Tibial nerve (tissue), 4 donors: ENCODE results near the gene GPR87. TPM values are rescaled to one million over a fixed set of nuclear protein-coding genes. Genes with fewer than 3 reads are reported as not detected.

Experiments
- DNase-seq, 2 donors: peaks; one replicate each; pipeline ENCODE4 v3.0.0-alpha.2; 2019; ENCODE audit warnings: low spot score in 2 of 2
- H3K27ac ChIP-seq, 4 donors: fragments of 200-600 bp; sonication (generic) in 3 of 4; one replicate each; pipeline ENCODE4 v1.5.1; 2017 to 2019; ENCODE audit warnings: mild to moderate bottlenecking in 1 of 4
- H3K27me3 ChIP-seq, 2 donors: fragments of 200-600 bp; sonication (generic) in 1 of 2; one replicate each; pipeline versions ENCODE4 v1.5.1 to v1.6.0; 2017 to 2019
- H3K36me3 ChIP-seq, 3 donors: fragments of 200-600 bp; sonication (generic); one replicate each; pipeline ENCODE4 v1.5.1; 2018 to 2019
- H3K4me1 ChIP-seq, 4 donors: fragments of 200-600 bp; sonication (generic) in 3 of 4; one replicate each; pipeline ENCODE4 v1.5.1; 2017 to 2019
- H3K4me3 ChIP-seq, 4 donors: fragments of 200-600 bp; sonication (generic) in 3 of 4; one replicate each; pipeline ENCODE4 v1.5.1; 2017 to 2019; ENCODE audit warnings: mild to moderate bottlenecking in 1 of 4, moderate library complexity in 1 of 4
- H3K9me3 ChIP-seq, 4 donors: fragments of 200-600 bp; sonication (generic) in 3 of 4; one replicate each; pipeline ENCODE4 v1.5.1; 2017 to 2019
- EP300 ChIP-seq, 2 donors: sonication (generic); formaldehyde crosslinking; IDR thresholded peaks; one replicate each; pipeline ENCODE4 v1.6.1; 2017; ENCODE audit warnings: antibody characterized with exemption in 2 of 2, mild to moderate bottlenecking in 1 of 2
- POLR2A ChIP-seq, 2 donors: fragments of 450-650 bp; IDR thresholded peaks; one replicate each; pipeline ENCODE4 v1.6.1; 2017; ENCODE audit warnings: antibody characterized with exemption in 2 of 2, mild to moderate bottlenecking in 2 of 2, moderate library complexity in 2 of 2
- WGBS, 2 donors: methylation state at CpG; one replicate each; pipeline ENCODE4 v1.1.5; 2018; 5-methylcytosine and 5-hydroxymethylcytosine counted together
- total RNA-seq, 4 donors: library from RNA; depleted of rRNA; stranded (reverse); fragments of >200 nt; gene quantifications; one replicate each; pipeline ENCODE4 v1.1.0, GENCODE V29; 2016
- TF ChIP-seq, protein P1 (sequence below), 5 experiments: fragments of 200-600 bp in 3 of 5; fragments of 450-650 bp in 2 of 5; sonication (generic) in 3 of 5; IDR thresholded peaks; one replicate each; pipeline ENCODE4 v1.5.1; 2016 to 2019; ENCODE audit warnings: antibody characterized with exemption in 5 of 5, mild to moderate bottlenecking in 3 of 5, moderate library complexity in 2 of 5

The GPR87 gene
- total RNA-seq, 4 donors from 2014 or later: not detected

DNA sequence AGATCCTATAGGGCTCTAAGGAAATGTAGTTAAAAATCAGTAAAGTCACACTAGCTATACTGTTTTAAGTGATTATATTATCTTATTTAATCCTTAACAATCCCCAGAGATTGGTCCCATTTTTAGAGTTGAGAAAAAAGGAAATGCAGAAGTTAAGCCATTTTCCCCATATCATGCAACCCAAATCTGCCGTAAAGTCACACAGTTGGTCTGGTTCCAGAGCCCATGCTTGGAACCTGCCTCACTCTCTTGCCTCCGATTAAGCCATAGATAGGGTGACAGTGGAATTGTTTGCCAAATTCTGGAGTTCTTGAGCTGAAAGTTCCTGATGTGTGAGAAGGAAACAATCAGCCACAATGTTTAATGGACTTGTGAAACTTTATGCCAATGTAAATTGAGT lies 15.1 kb upstream of the GPR87 start:
- Histone ChIP-seq H3K27me3 (no peaks in the 10 kb centered on the region), H3K4me3 (no peak overlapping the region), H3K9me3 (no peaks in the 10 kb centered on the region), H3K27ac (no peak overlapping the region), H3K36me3 (no peaks in the 10 kb centered on the region), H3K4me1 (peaks cover 0 to 13% (median 0%) of the 10 kb centered on the region in 4 donors)
- WGBS, 2 donors: 77 to 84% methylated on average over 2 of the region's 2 CpGs
- TF ChIP-seq POLR2A (IDR thresholded peaks at IDR 0.05): no peak
- TF ChIP-seq, protein P1, sequence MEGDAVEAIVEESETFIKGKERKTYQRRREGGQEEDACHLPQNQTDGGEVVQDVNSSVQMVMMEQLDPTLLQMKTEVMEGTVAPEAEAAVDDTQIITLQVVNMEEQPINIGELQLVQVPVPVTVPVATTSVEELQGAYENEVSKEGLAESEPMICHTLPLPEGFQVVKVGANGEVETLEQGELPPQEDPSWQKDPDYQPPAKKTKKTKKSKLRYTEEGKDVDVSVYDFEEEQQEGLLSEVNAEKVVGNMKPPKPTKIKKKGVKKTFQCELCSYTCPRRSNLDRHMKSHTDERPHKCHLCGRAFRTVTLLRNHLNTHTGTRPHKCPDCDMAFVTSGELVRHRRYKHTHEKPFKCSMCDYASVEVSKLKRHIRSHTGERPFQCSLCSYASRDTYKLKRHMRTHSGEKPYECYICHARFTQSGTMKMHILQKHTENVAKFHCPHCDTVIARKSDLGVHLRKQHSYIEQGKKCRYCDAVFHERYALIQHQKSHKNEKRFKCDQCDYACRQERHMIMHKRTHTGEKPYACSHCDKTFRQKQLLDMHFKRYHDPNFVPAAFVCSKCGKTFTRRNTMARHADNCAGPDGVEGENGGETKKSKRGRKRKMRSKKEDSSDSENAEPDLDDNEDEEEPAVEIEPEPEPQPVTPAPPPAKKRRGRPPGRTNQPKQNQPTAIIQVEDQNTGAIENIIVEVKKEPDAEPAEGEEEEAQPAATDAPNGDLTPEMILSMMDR (IDR thresholded peaks at IDR 0.05): no peak
- no peak for TF ChIP-seq EP300 (IDR thresholded peaks at IDR 0.05)
- DNase-seq: no peak

GRCh38 chr3:151330899-151331298 lies 14.3 kb upstream of the GPR87 start:
- Histone ChIP-seq H3K27me3 (no peaks in the 10 kb centered on the region), H3K36me3 (no peaks in the 10 kb centered on the region), H3K9me3 (no peaks in the 10 kb centered on the region), H3K4me3 (no peak overlapping the region), H3K4me1 (peaks cover 0 to 13% (median 0%) of the 10 kb centered on the region in 4 donors), H3K27ac (no peak overlapping the region)
- no peak for DNase-seq
- peak in 1 of 2 donors; percentile 22 for TF ChIP-seq EP300 (IDR thresholded peaks at IDR 0.05)
- TF ChIP-seq, protein P1 (IDR thresholded peaks at IDR 0.05): no peak

GRCh38 chr3:151330379-151330778 lies 13.8 kb upstream of the GPR87 start:
- H3K27me3 ChIP-seq: no peaks in the 10 kb centered on the region
- H3K27ac ChIP-seq: no peak overlapping the region
- H3K4me1 ChIP-seq: peaks cover 0 to 13% (median 0%) of the 10 kb centered on the region in 4 donors
- no peak for DNase-seq
- TF ChIP-seq EP300 (IDR thresholded peaks at IDR 0.05) (no peak), POLR2A (IDR thresholded peaks at IDR 0.05) (no peak)
- TF ChIP-seq, protein P1 (IDR thresholded peaks at IDR 0.05): no peak
- no peak overlapping the region for H3K4me3 ChIP-seq
- WGBS, 2 donors: 62 to 84% methylated on average over 4 of the region's 4 CpGs
- H3K9me3 ChIP-seq: no peaks in the 10 kb centered on the region
- H3K36me3 ChIP-seq: no peaks in the 10 kb centered on the region

- no peak for TF ChIP-seq POLR2A (IDR thresholded peaks at IDR 0.05)
- TF ChIP-seq, protein P1 (IDR thresholded peaks at IDR 0.05): no peak
- TF ChIP-seq EP300 (IDR thresholded peaks at IDR 0.05): peak in 1 of 2 donors; percentile 42
Measured at GRCh38 chr3:151329363-151329762, 12.7 kb upstream of the GPR87 start, which contains the start of gene P2RY13. Gene P2RY13, minus strand, starts transcription at chr3:151329549. Its CDS starts 21 bp downstream, at chr3:151329528.

GRCh38 chr3:151328298-151328995 lies 11.8 kb upstream of the GPR87 start:
- peaks cover 0 to 13% (median 0%) of the 10 kb centered on the region in 4 donors for H3K4me1 ChIP-seq
- TF ChIP-seq POLR2A (IDR thresholded peaks at IDR 0.05): no peak
- TF ChIP-seq EP300 (IDR thresholded peaks at IDR 0.05): peak in 1 of 2 donors; percentile 44
- TF ChIP-seq, protein P1 (IDR thresholded peaks at IDR 0.05): no peak
- no peaks in the 10 kb centered on the region for H3K36me3 ChIP-seq
- H3K4me3 ChIP-seq: peak overlapping the region in 2 of 4 donors; percentile 1 to 39
- peak overlapping the region in 1 of 4 donors; percentile 29 for H3K27ac ChIP-seq
- DNase-seq: no peak
- no peaks in the 10 kb centered on the region for H3K9me3 ChIP-seq
- WGBS, 2 donors: 53 to 55% methylated on average over 10 of the region's 10 CpGs
- no peaks in the 10 kb centered on the region for H3K27me3 ChIP-seq

More at GRCh38 chr3:151329363-151329762, 12.7 kb upstream of the GPR87 start, which contains the start of gene P2RY13:
- Histone ChIP-seq H3K36me3 (no peaks in the 10 kb centered on the region), H3K27ac (peak within 1 kb of the TSS in 1 of 4 donors; percentile 29), H3K9me3 (no peaks in the 10 kb centered on the region), H3K4me1 (peaks cover 0 to 13% (median 0%) of the 10 kb centered on the region in 4 donors), H3K27me3 (no peaks in the 10 kb centered on the region), H3K4me3 (peak within 1 kb of the TSS in 2 of 4 donors; percentile 1 to 39)
- 89 to 92% methylated on average over 1 of the region's 1 CpG for WGBS, 2 donors
- no peak for DNase-seq
